HepG2 (cell line): ENCODE results near the gene ETF1. TPM values are rescaled to one million over a fixed set of nuclear protein-coding genes. Genes with fewer than 3 reads are reported as not detected.

Source experiments
- HMG20A ChIP-seq: IDR thresholded peaks from 2 replicates; pipeline ENCODE4 v1.6.1; 2016; ENCODE audit warnings: borderline replicate concordance
- KDM5B ChIP-seq: sonication (generic); formaldehyde crosslinking; IDR thresholded peaks from 2 replicates; pipeline ENCODE4 v1.4.0; 2020; ENCODE audit warnings: missing genetic modification reagents, mild to moderate bottlenecking, borderline replicate concordance
- MLXIP ChIP-seq: sonication (generic); formaldehyde crosslinking; IDR thresholded peaks from 2 replicates; pipeline ENCODE4 v1.9.0; 2021; ENCODE audit warnings: missing genetic modification reagents, borderline replicate concordance
- POLR2G ChIP-seq: fragments of 200-400 bp; formaldehyde crosslinking; IDR thresholded peaks from 2 replicates; pipeline ENCODE4 v1.6.1; 2018; ENCODE audit warnings: mild to moderate bottlenecking, low read depth, low read length, moderate library complexity
- RBM22 ChIP-seq: fragments of 200-400 bp; formaldehyde crosslinking; optimal IDR thresholded peaks from 2 replicates; pipeline ENCODE3; 2017; ENCODE audit warnings: mild to moderate bottlenecking, low read length, moderate library complexity
- YEATS4 ChIP-seq: sonication (generic); formaldehyde crosslinking; IDR thresholded peaks from 2 replicates; pipeline ENCODE4 v1.4.0; 2020; ENCODE audit warnings: missing genetic modification reagents, borderline replicate concordance
- ZBTB8A ChIP-seq: sonication (generic); formaldehyde crosslinking; IDR thresholded peaks from 2 replicates; pipeline ENCODE4 v1.4.0; 2020; ENCODE audit warnings: mild to moderate bottlenecking, low read depth, missing genetic modification reagents, borderline replicate concordance
- ZNF282 ChIP-seq: fragments of 450-650 bp; IDR thresholded peaks from 2 replicates; pipeline ENCODE4 v1.6.1; 2018; ENCODE audit not compliant: partially characterized antibody
- ZNF484 ChIP-seq: sonication (generic); formaldehyde crosslinking; IDR thresholded peaks from 2 replicates; pipeline ENCODE4 v1.5.1; 2020; ENCODE audit warnings: mild to moderate bottlenecking, low read depth, missing genetic modification reagents, borderline replicate concordance
- ZNF761 ChIP-seq: sonication (generic); formaldehyde crosslinking; conservative IDR thresholded peaks from 2 replicates; pipeline ENCODE4 v1.4.0; 2020; ENCODE audit warnings: mild to moderate bottlenecking, missing genetic modification reagents
- ZXDC ChIP-seq: sonication (generic); formaldehyde crosslinking; IDR thresholded peaks from 2 replicates; pipeline ENCODE4 v1.5.0; 2020; ENCODE audit warnings: mild to moderate bottlenecking, missing genetic modification reagents
- polyA plus RNA-seq, 8 experiments: library from polyadenylated mRNA; depleted of rRNA in 3 of 8; stranded (reverse) in 7 of 8; unstranded in 1 of 8; fragments of >200 nt; fragmentation: Illumina TruSeq in 4 of 8; extraction: Trizol in 4 of 8; gene quantifications; 2 replicates each; pipeline versions ENCODE4 v1.2.1 to v1.2.3, GENCODE V29; 2011 to 2016; ENCODE audit warnings: low read depth in 4 of 8, missing spikeins in 1 of 8, mixed read lengths in 1 of 8; ENCODE audit not compliant: insufficient read depth in 1 of 8
- total RNA-seq, 5 experiments: library from RNA; depleted of rRNA; stranded (reverse); fragments of >200 nt; fragmentation: Illumina TruSeq; extraction: Trizol; gene quantifications; 2 replicates each; pipeline ENCODE4 v1.2.3, GENCODE V29; 2016; ENCODE audit warnings: low read depth in 1 of 5
- TF ChIP-seq, protein P1 (sequence below): sonication (generic); formaldehyde crosslinking; IDR thresholded peaks from 2 replicates; pipeline ENCODE4 v1.5.1; 2020; ENCODE audit warnings: mild to moderate bottlenecking, missing genetic modification reagents, moderate library complexity

Gene ETF1
- total and polyA plus RNA-seq, 2 of the 13 experiments (the other 11 are each of a cell fraction or from before 2014, with no cell fraction given) = 52.1 to 184 TPM

GRCh38 chr5:138536665-138537315, 6.2 kb downstream of the ETF1 start (continued):
- TF ChIP-seq, protein P1, sequence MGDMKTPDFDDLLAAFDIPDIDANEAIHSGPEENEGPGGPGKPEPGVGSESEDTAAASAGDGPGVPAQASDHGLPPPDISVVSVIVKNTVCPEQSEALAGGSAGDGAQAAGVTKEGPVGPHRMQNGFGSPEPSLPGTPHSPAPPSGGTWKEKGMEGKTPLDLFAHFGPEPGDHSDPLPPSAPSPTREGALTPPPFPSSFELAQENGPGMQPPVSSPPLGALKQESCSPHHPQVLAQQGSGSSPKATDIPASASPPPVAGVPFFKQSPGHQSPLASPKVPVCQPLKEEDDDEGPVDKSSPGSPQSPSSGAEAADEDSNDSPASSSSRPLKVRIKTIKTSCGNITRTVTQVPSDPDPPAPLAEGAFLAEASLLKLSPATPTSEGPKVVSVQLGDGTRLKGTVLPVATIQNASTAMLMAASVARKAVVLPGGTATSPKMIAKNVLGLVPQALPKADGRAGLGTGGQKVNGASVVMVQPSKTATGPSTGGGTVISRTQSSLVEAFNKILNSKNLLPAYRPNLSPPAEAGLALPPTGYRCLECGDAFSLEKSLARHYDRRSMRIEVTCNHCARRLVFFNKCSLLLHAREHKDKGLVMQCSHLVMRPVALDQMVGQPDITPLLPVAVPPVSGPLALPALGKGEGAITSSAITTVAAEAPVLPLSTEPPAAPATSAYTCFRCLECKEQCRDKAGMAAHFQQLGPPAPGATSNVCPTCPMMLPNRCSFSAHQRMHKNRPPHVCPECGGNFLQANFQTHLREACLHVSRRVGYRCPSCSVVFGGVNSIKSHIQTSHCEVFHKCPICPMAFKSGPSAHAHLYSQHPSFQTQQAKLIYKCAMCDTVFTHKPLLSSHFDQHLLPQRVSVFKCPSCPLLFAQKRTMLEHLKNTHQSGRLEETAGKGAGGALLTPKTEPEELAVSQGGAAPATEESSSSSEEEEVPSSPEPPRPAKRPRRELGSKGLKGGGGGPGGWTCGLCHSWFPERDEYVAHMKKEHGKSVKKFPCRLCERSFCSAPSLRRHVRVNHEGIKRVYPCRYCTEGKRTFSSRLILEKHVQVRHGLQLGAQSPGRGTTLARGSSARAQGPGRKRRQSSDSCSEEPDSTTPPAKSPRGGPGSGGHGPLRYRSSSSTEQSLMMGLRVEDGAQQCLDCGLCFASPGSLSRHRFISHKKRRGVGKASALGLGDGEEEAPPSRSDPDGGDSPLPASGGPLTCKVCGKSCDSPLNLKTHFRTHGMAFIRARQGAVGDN (CRISPR knock-in tag) = no peak
- TF ChIP-seq MLXIP (no peak), YEATS4 (CRISPR knock-in tag) (no peak), KDM5B (no peak), ZNF761 (CRISPR knock-in tag) (no peak), ZBTB8A (no peak), ZNF282 (no peak), HMG20A (CRISPR knock-in tag) (no peak), ZNF484 (no peak), POLR2G (peak; percentile 31; the same call in 1 of the 2 replicates), RBM22 (peak; percentile 55), ZXDC (CRISPR knock-in tag) (no peak)
- TF ChIP-seq, all 625 proteins: peak for 22
